Ammon's horn (tissue), 1 donor: ENCODE results near the gene IL22.

ENCODE experiments used
- DNase-seq: peaks from one replicate; pipeline ENCODE4 v3.0.0-alpha.2; 2016; ENCODE audit warnings: low spot score

The IL22 gene, protein sequence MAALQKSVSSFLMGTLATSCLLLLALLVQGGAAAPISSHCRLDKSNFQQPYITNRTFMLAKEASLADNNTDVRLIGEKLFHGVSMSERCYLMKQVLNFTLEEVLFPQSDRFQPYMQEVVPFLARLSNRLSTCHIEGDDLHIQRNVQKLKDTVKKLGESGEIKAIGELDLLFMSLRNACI

DNA sequence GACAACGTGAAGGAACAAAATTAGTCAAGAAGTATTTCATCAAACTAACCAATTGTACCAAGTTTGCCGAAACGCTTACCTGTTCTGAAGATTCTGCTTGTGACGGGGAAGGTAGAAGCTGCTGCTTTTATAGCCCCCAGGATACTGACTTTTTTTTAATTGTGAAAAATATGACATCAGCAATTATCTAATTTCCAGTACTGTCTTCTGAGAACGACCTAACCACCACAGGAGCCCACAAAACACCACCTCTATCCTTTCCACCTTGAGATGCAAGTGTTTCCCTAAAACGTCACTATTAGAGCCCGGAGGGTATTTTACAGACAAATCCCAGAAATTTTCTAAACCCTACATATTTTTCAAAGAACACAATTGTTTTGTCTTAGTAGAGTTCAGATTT lies at the start of gene IL22:
Gene IL22 (minus strand): TSS at position 101 of the 400 bp plus-strand sequence. CDS start 156 bp downstream, outside the sequence.
- no peak for DNase-seq

DNA sequence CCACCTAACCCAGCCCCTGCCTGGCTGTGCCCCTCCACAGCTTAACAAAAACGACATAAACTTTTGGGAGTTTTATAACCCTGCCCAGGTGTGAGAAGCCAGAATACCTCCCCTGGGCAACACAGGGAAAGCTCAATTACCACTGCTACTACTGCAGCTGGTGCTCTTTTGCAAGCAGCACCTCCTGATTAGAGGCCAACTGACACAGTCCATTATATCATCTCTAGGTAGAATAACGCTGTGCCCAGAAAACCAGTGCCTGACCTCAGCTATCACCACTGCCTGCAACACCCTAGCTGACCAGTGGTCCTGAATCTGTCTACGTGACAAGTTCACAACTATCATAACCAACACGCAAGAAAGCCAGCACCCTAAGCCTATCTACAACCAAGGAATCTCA lies 44.5 kb upstream of the IL22 start:
- DNase-seq: no peak

DNA sequence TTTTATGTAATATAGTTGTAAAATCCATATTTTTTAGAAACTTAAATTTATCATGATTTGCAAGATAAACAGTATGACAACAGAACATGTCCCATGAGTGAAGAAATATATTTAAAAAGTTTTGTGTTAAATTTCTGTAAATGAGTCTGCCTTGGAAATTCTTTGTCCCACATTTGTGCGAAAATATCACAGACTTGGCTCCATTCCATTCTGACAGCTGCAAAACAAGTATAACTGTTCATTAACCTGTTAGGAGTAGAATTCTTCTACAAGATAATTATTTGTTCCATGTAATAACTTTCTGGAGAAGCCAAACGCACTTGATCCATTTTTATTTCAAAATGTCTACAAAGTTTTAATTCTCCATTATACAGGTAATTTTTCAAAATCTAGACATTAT lies 40.8 kb upstream of the IL22 start:
- no peak for DNase-seq

DNA sequence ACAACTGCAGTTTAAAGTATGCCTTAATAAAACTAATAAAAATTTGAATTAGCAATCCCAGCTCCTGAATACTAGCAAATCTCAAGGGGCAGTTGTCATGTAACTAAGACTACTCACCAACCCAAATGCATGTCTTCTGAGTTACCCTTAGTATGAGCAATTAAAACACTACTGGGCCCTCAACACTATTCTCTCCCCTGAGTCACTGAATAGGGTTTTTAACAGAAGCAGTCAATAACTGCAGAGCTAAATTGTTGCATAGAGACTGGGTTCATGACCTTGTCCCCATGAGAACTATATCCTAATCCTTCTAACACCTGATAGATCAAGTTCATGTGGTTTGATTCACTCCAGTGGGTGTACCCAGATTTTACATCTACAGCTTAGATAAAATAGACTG lies 39.9 kb upstream of the IL22 start:
- no peak for DNase-seq

DNA sequence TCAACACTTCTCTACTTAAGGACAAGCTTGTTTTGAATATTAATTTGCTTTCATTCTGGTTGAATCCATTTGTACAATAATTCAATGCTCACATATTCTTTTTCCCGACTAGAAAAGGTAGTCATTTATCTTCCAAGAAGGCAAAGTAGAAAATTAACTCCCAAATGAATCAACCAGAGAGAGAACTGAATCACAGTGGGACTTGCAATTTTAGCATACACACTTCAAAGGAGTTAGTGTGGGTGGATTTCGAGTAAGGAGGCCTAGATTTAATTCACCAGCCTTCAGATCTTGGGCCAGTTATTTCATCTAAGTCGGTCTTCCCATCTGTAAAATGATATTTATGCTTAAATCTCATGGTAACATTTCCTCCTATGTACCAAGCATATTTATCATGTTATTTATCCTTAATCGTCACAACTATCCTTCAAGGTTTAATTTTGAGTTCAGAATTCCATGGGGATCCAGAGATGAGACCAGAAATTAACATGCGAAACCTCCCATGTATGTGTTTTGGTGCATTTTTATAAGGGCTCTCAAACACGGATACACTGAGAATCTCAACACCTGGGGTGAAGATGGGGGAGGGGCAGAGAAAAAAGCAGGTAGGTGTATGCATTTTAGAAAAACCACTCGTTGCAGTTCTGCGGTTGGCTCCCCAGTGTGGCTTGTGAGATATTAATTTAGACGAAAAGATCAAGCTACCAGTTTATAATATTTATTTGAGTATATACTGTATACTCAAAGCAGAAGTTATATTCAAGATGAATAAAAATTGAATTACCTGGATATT lies 38.9 kb upstream of the IL22 start:
- DNase-seq: no peak

DNA sequence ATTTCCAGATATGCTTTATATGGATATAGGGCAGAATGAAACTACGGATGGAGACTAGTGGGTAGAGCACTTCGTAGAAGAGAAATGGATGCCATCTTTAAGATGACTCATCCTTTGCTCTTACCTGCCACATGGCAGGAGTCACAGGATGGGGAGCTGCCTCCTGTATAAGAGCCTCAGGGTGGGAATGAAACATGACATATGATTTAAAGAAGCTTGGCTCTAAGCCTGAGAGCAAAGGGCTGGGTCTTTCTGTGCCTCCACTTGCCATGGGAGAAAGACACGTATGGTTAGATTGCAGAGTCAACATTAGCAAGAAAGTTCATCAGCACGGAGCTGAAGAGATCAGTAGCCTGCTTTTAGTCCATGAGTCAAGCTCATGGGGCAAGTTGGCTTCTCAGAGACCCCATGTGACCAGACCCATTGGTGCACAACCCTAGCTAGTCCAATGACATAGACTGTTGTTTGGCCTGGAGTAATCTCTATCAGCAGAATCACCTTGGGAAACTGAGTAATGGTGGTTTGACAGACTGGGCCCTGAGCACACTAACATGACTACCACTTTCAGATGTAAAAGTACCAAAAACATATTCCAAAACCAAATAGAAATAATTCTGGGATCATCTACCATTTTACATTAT lies 38.1 kb upstream of the IL22 start:
- no peak for DNase-seq

DNA sequence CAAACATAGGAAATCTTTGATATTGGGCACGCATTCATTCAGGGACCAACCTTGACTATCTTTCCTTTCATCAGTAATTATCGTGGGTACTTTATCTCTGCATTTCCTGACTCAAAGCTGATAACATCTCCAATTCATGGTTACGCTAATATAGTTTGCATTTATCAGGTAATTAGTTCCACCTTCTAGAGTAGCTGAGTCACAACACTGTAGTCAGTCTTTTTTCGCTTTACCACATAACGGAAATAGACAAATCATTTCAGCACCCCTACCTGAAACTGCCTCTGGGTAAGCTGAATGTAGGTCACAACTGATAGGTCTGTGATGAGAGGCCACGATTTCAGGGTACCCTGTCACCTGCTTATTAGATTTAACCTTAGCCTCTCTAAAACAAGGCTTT lies 36.7 kb upstream of the IL22 start:
- DNase-seq: no peak

DNA sequence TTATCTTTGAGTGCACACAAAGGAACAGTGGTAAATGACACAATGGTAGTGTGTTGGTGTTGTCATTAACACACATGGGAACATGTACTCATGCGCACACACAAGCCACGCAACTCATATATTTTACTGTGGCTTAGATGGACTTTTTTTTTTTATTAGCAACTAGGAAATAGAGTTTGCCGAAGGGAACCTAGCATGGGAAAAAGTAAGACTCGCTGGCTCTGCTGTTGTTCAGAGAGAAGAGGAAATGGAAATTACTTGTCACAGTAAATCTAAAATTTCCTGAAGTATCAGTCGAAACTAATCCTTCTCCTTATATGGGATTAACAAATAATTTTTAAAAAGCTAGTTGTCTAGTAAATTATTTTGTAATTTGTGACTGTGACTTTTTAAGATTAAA lies 33.7 kb upstream of the IL22 start:
- DNase-seq: no peak

DNA sequence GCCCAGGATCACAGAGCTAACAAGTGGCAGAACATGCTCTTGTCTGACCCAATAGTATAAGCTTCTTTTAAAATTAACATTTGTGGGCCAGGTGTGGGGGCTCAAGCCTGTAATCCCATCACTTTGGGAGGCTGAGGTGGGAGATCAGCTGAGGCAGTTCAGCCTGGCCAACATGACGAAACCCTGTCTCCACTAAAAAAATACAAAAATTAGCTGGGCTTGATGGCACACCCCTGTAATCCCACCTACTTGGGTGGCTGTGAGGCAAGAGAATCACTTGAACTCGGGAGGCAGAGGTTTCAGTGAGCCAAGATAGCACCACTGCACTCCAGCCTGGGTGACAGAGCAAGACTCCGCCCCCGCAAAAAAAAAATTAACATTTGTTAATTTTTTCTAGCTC lies 33.0 kb upstream of the IL22 start:
- DNase-seq: no peak

DNA sequence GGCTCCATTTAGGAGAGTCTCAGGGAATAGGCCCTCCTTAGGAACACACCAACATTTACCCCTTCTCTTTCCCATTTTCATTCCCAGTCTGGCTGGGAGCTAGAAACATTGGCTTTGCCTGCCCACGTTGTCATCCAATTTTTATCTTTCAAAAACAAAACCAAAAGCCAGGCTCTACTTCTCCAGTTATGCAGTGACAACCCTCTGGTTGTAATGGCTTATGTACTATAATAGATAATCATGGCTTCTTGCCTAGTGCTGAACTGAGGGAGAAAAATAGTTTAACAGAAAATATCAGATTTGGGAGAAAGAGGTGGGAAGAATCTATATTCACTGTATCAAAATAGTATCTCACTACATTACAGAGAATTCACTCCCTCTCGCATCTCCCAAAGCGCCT lies 32.1 kb upstream of the IL22 start:
- DNase-seq: no peak

DNA sequence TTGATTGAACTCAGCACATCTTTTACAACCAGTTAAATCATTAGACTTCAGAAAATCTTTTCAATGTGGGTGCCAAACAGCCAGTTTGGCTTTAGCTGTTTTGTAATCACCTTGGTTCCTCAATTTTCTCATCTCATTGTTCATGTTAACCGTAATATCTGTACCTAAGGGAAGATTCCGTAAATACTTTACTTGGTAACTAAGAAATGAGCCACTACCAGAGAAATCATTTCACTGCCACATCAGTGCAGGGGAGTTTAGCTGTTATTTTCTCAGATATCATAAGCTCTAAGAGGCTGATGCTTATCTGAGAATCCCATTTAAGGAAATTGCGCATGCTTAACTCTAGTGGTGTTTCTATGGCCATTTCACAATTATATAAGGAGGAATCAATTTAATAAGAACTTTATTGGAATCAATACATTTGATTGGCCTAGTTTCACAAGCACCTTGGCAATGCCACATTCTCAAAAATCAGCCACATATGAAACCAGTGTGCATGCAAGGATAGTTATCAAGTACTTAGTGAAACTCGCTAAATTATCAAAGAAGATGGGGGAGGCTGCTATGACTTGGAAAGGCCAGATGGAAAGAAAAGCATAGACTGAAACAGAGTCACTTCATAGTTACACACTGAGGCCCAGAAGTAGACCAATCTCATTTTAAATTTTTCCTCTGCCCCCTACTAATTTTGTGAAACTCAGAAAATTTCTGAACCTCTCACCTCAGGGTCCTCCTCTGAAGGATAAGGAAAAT lies 28.1 kb upstream of the IL22 start:
- DNase-seq: no peak

DNA sequence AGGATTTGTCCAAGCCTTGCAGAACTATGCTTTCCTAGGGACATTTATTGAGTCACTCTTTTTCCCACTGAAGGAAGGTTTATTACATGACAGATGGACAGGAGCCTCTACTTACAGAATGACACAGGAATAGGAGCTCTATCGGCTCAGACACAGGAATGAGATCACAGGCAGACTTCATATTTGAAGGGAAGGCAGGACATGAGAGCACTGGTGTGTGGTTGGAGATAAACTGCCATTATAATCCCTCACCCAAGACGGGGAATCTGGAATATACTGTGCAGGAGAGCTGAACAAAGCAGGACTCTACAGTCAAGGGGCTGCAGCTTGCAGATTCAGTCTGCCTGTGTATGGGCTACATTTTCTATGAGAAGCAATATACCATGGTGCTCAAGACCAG lies 26.8 kb upstream of the IL22 start:
- DNase-seq: no peak

DNA sequence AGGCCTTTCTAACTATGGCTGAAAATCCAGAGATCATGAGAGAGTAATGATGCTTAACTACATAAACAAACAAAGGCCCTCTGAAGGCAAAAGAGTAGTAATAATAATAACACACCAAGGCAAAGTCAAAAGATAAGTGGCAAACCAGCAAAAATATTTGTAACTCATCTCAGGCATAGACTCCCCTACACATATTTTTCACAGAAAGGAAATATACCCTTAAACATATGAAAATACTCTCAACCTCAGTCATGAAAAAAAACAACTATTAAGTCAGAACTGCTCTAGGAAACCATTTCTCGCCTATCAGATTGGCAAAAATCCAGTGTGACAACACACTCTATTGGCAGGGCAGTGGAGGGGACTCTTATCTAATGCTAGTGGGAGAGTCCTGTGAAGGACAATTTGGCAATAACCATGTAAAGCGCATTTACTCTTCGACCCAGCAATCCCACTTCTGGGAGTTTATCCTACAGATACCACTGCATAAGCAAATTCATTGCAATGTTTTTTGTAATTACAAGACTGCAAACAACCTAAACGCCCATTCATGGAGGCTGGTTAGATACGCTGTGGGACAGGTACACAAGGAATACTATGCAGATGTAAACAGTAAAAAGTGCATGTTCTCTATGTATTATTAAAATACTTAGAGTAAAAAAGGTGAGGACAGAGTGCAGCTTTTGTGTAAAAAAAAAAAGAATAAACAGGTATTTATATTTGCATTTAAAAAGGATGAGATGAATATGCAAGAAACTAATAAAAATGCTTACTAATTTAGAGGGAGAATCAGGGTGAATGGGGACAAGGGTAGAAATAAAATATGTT lies 26.0 kb upstream of the IL22 start:
- DNase-seq: no peak

DNA sequence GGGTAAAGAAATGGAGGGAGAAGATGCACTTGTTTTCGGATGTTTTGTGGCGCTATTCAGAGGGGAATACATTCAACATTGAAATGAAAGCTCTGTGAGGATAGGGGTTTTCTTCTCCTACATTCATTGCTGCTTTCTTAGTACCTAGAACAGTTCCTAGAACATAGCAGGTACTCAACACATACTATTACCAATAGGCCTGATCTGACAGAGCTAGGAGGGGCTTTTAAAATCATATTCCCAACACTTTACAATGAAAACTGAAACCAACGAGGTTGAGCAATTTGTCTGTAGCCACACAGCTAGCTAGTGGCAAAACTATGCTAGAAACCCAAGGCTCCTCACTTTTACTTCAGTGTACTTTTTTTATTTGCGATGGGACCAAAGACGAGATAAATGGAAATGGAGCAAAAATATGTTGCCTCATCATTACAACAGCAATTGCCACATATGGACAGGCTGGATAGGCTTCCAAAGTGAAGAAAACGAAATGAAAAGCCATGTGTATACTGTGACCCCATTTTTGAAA lies 23.1 kb upstream of the IL22 start:
- no peak for DNase-seq

DNA sequence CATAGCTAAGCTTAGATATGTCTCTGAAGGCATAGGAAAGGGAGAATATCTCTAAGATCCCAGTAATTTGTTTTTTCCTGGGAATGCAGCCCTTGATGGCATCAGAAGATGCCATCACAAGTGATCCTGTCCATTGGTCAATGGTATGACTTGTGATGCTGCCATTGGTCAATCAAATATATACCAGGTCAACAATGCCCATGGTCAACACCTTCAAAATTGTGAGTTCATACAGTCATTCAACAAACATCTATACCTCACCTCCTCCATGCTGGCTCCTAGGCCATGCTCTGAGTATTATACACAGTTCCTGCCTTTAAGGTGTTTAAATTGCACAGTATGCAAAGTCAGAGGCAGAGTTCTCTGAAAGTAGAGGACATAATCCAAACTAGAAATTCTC lies 19.3 kb upstream of the IL22 start:
- no peak for DNase-seq

DNA sequence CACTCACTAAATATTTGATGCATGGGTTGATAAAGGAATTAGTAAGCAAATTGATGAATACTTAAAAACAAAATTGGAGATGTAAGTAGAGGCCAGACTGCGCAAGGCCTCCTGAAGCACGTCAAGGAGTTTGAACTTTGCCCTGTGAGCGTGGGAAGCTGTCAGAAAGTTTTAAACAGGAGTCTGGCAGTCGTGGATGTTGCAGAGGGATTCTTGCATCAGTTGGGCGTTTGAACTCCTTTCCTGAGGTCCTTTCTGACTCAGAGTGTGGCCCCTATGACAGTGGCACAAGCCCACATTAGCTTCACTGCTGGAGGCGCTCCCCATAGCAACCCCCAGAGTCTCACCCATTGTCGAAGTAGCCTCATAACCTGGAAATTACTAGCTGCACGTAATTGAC lies 17.9 kb upstream of the IL22 start:
- no peak for DNase-seq

DNA sequence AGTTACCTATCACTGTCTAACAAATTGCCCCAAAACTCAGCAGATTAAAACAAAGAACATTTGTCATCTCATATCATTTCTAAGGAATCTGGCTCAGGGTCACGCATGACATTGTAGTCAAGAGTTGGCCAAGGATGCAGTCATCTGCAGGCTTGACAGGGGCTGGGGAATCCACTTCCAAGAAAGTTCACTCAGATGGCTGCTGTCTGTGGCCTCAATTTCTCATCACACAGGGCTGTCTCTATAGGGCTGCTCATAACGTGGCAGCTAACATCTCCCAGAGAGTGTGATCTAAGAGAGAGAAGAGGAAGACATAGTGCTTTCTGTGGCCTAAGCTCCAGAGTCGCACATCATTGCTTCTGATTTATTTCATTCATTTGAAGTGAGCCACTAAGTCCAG lies 17.0 kb upstream of the IL22 start:
- no peak for DNase-seq

DNA sequence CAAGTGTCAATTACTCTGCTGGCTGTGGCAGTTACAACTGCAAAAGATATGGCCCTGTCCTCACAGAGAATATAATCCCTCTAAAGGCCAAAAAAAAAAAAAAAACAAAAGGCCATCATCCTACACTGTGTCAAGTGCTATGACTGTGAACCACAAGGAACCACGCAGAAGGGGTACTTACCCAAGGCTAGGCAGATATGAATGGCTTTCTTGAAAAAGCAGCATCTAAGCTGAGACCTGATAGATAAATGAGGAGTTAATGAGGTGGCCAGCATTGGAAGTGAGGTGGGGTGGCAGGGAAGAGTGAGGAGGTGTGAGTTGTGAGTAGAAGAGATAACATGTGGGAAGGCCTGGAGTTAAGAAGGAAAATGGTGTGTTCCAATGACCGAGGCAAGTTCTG lies 16.4 kb upstream of the IL22 start:
- no peak for DNase-seq

DNA sequence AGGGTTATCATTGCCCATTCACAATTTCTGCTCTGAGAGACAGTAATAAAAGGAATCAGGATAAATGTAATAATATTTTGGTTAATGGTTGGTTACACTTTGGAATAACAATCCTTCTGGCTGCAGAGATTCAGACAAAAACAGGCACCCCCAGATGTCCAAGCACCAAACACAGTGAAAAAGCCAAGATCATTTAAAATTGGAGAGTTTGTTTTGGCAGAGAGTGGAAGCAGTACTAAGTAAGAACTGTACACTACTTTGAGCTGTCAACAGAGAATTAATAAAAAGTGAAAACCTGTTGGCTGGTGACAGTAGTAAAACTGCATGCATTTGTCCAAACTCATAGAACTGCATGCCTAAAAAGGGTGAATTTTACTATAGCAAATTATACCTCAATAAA lies 15.6 kb upstream of the IL22 start:
- DNase-seq: no peak

DNA sequence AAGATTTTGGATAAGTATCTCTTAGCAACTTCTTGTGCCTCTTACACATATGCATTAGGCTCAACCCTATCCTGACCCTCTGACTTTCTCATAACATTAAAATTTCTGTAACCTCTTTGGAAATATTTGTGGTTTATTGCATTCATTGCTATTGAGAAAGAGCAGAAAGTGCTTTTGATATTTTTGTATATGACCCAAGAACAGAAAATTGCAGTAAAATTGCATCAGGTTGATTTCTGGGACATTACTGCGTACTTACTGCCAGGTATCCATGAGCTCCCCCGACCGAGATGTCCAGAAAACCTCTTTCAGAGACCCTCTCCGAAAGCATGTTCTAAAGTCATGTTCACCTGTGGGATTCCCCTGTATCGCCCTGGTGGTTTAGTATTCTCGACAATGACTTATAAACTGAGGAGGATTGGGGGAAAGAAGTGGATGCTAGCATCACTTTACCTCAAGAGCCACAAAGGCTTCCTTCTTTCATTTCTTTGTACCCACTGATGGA lies 14.5 kb upstream of the IL22 start:
- DNase-seq: no peak

DNA sequence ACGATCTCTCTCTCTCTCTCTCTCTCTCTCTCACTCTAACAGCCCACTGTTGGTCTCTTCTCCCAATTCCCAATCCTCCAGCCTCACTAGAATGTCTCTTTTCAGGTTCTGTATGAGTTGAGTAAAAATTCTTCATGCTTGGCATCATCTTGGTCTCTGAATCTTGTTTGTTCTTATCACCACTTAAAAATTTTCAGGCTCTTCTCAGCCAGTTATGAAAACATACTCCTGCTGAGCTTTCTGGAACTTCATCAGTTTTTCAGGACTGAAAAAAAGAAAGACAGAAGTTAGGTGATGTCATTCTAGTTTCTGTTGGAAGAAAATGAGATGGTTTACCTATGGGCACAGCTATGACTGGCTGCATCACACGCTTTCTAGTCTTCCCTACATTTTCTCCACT lies 11.5 kb upstream of the IL22 start:
- DNase-seq: no peak
